ENCODE measurements around the gene EIF2S2.

The EIF2S2 gene

DNA sequence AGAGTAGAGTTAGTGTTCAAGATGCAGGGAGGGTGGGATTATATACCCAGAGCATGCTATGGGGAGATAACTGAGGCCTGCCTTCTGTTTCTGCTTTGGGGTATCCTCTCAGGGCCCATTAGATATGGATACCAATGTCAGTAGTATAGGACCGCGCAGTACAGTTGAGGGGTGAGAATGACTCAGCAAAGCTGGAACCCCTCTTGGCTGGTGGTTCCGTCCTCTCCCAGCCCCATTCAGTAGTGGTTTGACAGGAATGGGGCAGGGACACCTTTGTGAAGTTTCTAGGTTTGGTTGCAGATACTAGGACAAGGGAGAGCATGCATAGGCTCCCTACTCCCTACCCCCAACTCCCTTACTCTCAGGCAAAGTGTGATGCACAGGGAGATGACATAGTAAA, 47.8 kb downstream of the EIF2S2 start:
- no peak for DNase-seq (ENCODE audit: low spot score)

DNA sequence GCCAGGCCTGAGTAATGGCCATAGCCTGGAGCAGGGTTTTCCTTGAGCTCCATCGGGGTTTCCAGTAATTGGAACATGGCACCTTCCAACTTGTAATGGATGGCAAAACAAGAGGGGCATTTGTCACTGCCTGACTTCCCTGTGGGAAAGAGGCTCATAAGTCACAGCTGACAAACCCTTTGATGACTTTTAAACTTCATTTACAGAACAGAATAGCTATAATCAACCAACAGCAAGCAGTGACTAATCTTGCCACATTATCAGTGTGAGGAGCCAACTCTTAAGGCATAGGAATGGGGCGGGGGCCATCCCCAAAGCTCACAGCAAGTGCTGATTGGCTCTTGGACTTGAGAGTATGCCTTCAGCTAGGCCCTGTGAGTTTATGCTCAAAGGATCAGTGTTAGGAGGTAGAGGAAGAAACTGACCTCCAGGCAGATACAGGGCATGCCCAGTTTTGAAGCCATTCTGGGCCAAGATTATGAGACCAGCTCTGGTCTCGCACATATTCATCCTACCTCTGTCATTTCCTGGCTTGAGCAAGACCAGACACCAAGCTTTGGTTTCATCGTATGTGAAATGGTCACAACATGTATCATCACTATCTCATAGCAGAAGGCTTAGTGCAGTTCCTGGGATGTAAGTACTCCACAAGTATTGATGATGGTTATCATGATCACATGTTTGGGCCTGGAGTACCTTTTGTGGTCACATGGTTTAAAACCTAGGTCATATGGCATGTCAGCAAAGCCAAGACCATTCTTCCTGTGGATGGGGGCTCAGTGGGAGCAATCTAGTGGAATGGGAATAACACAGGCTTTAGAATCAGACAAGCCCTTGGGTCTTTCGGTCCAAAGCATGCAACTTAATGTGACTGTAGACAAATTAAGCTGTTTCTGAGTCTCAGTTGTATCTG, 49.2 kb downstream of the EIF2S2 start:
- DNase-seq (ENCODE audit: low spot score): peak; percentile 50

DNA sequence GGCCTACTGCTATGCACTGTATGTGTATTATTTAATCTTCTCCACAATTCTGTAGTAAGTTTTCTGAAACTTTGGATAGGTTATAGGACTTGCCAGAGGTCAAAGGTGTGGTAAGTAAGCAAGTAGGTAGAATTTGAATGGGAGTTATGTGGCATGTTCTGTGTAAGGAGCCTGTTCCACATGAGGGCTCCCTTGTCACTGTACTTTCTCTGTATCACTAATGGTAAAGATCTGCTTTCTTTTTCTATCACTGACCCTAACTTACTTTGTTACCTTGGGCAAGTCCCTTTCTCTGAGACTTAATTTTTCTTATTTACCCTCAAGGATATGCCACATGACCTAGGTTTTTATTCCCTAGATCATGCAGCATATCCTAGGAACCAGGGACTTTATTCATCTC, 50.3 kb downstream of the EIF2S2 start:
- DNase-seq (ENCODE audit: low spot score): no peak

DNA sequence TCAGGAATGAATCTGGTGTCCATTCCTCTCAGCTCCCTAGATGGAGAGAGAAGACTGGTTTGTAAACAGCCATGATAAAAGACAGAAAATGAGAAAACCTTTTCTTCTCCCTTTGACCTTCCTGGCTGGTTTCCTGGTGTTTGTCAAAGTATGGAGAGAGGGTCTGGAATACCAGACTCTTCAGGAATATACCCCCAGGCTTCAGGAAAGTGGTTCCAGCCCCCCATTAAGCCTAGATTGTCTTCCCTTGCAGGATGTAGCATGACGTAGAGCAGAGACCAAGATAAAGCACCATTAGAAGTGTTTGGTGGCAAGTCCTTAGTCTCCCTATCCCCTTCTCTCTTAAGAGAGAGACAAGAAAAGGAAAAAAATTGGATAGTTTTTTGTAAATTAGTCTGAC, 51.1 kb downstream of the EIF2S2 start:
- no peak for DNase-seq (ENCODE audit: low spot score)

DNA sequence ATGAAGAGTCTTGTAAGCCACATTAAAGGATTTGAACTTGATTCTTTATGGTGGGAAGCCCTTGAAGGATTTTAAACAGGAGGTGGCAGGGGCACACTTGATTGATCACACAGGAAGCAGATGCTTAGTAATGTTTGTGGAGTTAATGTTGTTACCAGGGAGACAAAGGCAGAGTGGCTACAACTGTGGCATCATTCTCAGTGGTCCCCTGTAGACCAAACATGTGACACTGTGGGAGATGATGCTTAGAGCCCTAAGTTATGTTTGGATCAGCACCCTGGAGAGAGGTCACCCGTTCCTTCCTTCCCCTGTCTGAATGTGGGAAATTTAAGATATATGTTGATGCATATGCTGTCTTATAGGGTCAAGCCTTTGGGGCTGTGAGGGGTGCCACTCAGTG, 53.2 kb downstream of the EIF2S2 start:
- DNase-seq (ENCODE audit: low spot score): no peak

DNA sequence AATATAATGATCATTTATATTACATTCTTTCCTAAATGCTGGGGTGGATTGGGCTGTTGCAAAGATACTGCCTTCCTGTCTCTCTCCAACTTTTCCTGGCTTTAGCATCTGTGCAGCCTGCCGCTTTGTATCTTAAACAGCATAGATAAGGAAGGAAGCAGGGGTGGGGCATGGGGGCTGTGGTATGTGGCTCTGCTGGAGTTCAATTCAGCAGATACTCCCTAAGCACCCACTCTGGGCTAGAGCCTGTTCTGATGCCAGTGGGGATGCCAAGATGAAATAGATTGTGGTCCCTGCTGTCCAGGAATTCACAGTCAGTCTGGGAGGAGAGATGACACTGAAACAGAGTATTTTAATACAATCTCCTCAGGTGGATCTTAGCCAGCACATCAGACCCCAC, 56.8 kb downstream of the EIF2S2 start:
- DNase-seq (ENCODE audit: low spot score): no peak

DNA sequence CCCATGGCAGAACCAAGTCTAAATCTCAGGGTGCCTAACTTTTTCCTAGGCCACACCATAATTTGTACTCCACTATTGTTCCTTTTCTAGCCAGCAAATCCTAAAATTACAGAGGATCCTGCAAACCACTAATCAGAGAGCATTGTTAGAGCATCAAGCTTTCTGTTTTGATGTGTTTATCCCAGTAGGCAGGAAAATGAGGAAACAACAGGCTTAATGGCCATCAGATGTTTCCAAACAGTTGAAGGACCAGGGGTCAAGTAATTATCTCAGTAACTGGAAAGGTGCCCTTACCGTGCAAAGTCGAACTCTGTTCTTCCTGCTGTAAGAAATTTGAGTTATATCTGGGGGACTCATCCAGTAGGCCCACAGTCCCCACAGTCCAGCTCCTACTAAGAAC, 59.6 kb downstream of the EIF2S2 start:
- DNase-seq (ENCODE audit: low spot score): no peak

DNA sequence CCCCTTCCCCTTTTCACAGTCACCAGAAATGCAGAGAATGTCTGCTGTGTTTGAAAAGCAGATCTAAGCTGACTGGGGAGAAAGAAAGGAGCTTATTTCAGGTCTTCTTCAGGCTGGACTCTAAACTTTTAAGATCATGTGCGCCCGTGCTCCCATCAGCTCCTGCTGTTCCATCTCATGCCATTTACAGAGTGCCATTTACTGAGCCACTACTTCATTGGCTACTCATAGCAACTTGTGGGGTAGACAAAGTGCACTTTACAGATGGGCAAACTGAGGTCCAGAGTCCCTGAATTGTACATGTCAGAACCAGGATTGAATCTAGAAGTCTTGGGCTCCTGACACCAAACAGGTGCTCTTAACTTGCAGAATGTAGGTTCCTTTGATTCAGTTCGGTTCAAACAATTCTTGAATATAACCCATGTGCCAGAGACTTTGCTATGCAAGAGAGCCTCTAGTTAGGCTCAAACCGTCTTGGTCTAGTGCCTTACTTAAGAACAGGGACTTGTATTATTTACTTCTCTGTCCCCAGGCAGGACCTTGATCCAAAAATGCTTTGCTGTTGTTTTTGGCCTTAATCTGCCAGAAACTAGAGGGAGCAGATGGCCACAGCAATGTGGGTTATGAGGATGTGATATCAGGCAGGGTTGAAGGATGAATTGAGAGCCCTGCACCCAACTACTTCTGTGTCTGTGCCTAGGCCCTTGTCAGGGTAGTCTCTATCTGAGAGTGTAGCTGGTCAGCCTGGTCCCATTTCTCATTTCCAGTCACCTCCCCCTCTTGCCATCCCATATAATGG, 61.9 kb downstream of the EIF2S2 start:
- peak; percentile 26 for DNase-seq (ENCODE audit: low spot score)

DNA sequence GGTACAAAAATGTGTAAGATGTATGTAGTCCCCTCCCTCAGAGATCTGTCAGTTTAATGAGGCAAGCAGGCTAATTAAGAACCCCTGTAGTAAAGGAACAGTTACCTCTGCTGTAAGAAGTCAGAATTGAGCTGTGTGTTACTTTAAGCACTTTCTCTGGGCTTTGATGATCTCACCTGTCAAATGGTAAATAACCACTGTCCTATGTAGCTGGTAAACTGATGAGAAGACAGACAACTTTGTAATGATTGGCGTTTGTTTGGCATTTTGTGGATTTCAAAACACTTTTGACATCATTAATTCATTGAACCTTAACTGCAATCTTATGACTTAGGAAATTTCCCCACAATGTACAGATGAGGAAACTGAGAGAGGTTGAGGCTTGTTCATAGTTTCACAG, 62.7 kb downstream of the EIF2S2 start:
- DNase-seq (ENCODE audit: low spot score): no peak

DNA sequence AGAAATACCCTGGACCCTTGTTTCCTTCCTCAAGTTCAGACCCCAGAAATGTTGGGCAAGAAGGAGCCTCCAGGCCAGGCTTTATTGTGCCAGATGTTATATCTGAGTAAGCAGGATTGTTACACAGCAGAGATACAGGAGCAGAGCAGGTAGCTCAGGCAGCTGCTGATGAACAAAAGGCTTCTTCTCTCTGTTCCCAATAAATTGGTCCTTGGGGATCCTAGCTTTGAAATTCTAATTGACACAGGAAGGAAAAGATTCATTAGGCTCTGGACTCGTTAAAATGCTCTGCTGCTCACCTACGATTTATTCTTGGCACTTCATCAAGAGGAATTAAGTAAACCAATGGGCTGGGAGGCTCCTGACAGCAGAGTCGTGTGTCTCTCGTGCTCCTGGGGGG, 64.1 kb downstream of the EIF2S2 start:
- no peak for DNase-seq (ENCODE audit: low spot score)

DNA sequence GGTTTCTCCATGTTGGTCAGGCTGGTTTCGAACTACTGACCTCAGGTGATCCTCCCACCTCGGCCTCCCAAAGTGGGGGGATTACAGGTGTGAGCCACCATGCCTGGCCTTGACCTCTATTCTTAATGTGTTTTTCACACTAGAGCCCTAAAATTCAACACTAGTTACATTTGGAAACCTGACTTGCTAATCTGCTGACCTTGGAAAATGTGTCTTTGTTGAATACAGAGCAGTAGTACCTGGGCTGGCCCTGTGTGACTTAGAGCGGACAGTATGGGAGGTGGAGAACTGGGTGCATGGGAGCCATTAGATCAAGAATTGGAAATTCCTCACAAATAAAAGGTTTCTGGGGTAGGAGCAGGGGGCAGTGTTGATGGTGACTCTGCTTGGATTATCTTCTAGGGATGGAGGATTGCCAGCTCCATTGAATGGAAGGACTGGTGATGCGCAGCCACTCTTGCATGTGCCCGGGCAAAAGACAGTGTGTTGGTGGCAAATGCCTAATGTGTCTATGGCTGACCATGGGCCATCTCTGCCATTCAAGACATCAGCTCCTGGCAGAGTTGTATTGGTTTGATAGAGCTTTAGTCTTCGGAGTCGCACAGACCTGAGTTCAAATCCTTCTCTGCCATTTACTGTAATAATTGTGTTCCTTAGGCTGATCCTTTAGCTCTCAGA, 64.9 kb downstream of the EIF2S2 start:
- no peak for DNase-seq (ENCODE audit: low spot score)

DNA sequence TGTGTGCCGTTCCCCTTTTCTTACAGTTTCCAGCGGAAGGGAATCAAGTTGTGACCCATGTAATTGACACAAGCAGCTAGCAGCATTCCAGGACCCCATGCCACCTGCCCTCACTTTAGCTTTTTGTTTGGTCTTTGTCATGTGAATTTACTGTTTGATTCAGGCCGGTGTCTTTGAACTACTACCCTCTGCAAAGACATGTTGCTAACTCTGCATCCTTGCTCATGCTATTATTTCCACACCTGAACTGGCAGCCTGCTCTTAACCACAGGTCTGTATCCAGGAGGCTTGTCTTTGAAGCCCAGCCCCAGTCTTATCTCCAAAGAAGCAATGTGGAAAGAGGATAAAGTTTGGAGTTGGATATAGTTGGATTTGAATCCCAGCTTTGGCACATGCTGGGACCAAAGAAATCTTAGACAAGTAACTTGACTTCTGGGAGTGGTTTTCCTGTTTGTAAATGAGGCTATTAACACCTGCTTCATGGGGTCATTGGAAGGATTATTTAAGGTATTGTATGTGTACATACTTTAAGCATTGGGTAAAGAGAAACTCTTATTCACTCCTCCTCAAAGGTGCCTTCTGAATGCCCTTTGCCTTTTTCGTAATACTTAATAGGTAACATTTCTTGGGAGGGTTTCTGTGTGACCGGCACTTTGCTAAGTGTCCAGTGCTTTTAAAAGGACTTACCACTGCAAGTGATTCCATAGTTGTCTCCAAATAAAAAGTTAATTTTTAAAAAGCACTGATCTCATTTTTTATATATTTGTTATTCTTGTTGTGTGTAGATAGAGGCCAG, 65.9 kb downstream of the EIF2S2 start:
- DNase-seq (ENCODE audit: low spot score): no peak

DNA sequence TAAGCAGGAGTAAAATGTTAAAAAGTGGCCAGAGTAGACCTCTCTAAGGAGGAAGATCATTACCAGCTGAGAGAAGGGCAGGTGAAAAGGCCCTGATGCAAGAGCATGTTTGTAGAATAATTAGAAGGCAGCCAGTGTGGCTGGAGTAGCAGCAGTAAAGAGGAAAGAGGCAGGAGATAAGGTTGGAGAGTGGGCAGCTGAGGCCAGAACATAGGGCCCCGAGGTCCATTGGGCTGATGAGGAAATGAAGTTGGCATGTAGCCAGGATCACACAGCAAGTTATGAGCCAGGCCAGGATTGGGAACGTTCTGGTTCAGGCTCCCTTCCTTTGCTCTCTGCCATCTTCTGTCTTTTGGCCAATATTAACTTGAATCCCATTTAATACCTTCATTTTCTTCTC, 66.7 kb downstream of the EIF2S2 start:
- peak; percentile 33 for DNase-seq (ENCODE audit: low spot score)

DNA sequence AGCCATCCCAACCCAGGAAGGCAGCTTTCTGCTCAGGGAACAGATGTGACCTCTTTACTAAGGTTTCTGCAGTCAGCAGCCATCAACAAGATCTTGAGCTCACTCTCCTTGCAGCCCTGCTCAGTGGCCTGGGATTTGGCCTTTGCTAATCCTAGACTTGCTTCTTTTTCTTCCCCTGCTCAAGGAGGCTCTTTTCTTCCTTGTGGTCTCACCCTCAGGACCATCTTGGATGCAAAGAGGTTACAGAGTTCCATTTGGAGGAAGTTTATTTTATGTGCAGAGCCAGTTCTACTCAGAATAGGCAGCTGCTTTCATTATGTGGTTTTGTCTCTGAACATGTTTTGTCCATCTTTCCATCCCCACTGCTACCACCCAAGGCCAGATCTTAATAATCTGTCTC, 69.0 kb downstream of the EIF2S2 start:
- DNase-seq (ENCODE audit: low spot score): no peak

DNA sequence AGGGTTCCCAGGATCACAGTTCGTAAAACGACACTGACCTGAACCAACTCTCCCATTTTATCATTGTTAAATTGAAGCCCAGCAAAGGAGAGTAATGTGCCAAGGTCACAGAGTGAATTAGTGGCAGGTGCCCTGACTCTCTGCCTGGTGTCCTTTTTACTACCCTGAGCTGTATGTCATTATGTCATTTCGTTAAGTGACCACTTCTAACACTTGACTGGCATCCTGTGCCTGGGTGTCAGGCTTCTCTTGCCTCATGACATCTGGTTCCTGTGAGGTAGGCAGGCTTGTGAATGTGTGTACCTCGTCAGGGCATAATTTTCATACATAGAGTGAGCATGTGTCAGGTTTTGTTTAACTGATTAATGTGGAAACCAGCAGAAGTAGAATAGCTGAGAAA, 69.8 kb downstream of the EIF2S2 start:
- DNase-seq (ENCODE audit: low spot score): no peak

DNA sequence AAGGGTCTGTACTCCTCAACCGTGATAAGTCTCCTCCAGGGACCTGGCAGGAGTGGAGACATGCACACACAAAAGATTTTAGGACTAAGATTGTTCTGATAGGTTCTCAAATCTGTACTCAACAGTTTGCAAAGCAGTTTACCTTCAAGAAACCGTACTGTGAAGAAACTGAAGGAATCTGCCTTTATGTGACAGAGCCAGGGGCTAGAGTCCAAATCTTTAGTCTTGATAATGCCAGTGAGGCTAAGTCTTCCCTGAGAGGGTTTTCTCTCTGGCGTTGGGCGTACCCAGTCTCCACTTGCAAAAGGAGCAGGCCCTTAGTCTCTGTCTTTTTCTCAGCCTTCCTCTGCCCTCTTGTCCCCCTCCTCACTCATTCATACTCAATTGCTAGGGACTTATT, 70.8 kb downstream of the EIF2S2 start:
- DNase-seq (ENCODE audit: low spot score): no peak

DNA sequence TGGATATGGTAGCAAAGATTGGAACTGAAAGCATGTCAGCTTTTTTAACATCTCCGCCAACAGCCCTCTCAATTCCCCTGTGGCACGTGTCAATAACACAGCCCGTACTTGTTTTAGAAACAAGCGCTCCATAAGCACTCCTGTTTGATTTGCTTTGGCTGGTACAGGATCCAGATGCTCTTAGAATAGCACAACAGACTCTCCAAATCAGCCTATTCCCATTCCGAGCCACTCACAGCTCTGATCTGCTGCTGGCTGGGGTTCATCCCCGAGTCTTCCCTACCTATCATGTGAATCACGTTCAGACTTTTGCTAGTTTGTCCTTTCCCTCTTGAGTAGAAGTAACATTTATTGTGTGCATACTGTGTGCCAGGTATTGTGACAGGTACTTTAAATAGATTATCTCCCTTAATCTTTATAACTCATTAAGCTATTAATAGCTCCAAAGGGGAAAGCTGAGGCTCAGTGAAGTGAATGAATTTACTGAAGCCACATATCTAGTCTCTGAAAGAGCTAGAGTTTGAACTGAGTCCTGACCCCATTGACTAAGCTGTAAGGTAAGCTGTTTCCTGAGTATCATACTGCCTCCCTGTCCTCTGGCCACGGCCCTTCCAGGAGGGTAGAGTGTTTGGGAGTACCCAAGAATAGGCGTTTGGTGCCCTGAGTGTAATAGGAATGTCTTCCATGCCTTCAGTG, 71.6 kb downstream of the EIF2S2 start:
- DNase-seq (ENCODE audit: low spot score): no peak

All from AG20443 (cell line).